Activated CD8-positive, alpha-beta T cell treated with anti-CD3 and anti-CD28 coated beads for 36 hours (primary cell): ENCODE measurements around the gene PUS10. TPM values are rescaled to one million over a fixed set of nuclear protein-coding genes. Genes with fewer than 3 reads are reported as not detected.
A peak's percentile ranks its signal among the peaks of the same experiment; 100 is the strongest.
"Not testable (repeated sequence)": the region's sequence is repeated elsewhere in the genome, so short reads cannot be mapped to it uniquely, and the experiment has no call there.

Experiments used
- ATAC-seq: fragments of 200-7000 bp; cut with Tn5 transposase; one replicate; pipeline ENCODE4 v1.10.0; 2021; ENCODE audit warnings: mild to moderate bottlenecking, moderate library complexity
- CTCF ChIA-PET: fragments of 350-600 bp; sonication (Branson Sonifier 250); formaldehyde crosslinking; loops from one replicate; lab custom pipeline; 2021; ENCODE audit warnings: antibody characterized with exemption; lab: Charles Lee
- POLR2A ChIA-PET: fragments of 350-600 bp; sonication (Branson Sonifier 250); formaldehyde crosslinking; loops from one replicate; lab custom pipeline; 2021; ENCODE audit warnings: antibody characterized with exemption; lab: Charles Lee
- DNase-seq: peaks from one replicate; pipeline ENCODE4 v3.0.0-alpha.2; 2020
- H3K27ac Mint-ChIP-seq: one replicate; pipeline ENCODE4 v1.8.0; 2021; ENCODE audit warnings: mild to moderate bottlenecking, mixed read lengths
- H3K27me3 Mint-ChIP-seq: one replicate; pipeline ENCODE4 v1.8.0; 2021; ENCODE audit warnings: mixed read lengths
- H3K36me3 Mint-ChIP-seq: one replicate; pipeline ENCODE4 v1.8.0; 2021; ENCODE audit warnings: low read depth, mixed read lengths
- H3K4me1 Mint-ChIP-seq: one replicate; pipeline ENCODE4 v1.8.0; 2021; ENCODE audit warnings: low read depth, mixed read lengths
- H3K4me3 Mint-ChIP-seq: one replicate; pipeline ENCODE4 v1.8.0; 2021; ENCODE audit warnings: mild to moderate bottlenecking, moderate library complexity, mixed read lengths
- H3K9me3 Mint-ChIP-seq: one replicate; pipeline ENCODE4 v1.8.0; 2021; ENCODE audit warnings: mixed read lengths
- CTCF ChIP-seq: fragments of 200-600 bp; IDR thresholded peaks from one replicate; pipeline ENCODE4 v1.8.0; 2022; ENCODE audit warnings: antibody characterized with exemption, mild to moderate bottlenecking
- intact Hi-C: fragments of 100-400 bp; cut with micrococcal nuclease; formaldehyde crosslinking; loops from one replicate; pipeline ENCODE4 v1.10.0; 2022
- total RNA-seq, 2 experiments: library from RNA; stranded (reverse); gene quantifications; one replicate each; pipeline ENCODE4 v1.2.3, GENCODE V29; 2021

PUS10 gene
- total RNA-seq, 2 experiments from 2014 or later = 7.9 to 8.7 TPM

- H3K9me3 Mint-ChIP-seq = no peaks in the 10 kb centered on the region
- intact Hi-C loops = no loop called here
- H3K4me3 Mint-ChIP-seq = no peak overlapping the region
- peaks cover 28% of the 10 kb centered on the region for H3K4me1 Mint-ChIP-seq
- no peak overlapping the region for H3K27ac Mint-ChIP-seq
- ChIA-PET POLR2A (interaction anchor here (0.8 to 0.9 kb wide), 2 partner anchors 9 to 13 kb away, joined by 3 to 4 read pairs; no protein-coding TSS in a partner anchor), CTCF (interaction anchor here (3.0 kb wide), 1 partner anchor 62 kb away, joined by 17 read pairs; no protein-coding TSS in a partner anchor)
- no peak for TF ChIP-seq CTCF
- DNase-seq (no peak), ATAC-seq (no peak)
- H3K27me3 Mint-ChIP-seq = no peaks in the 10 kb centered on the region
- peaks cover 78% of the 10 kb centered on the region for H3K36me3 Mint-ChIP-seq
Observed at GRCh38 chr2:60936757-60937156, 81.3 kb downstream of the PUS10 start.

- ATAC-seq (no peak), DNase-seq (no peak)
- no peak for TF ChIP-seq CTCF
- Mint-ChIP-seq H3K27ac (no peak overlapping the region), H3K36me3 (peaks cover 75% of the 10 kb centered on the region), H3K4me3 (no peak overlapping the region), H3K9me3 (no peaks in the 10 kb centered on the region), H3K27me3 (no peaks in the 10 kb centered on the region), H3K4me1 (peaks cover 26% of the 10 kb centered on the region)
- intact Hi-C loops = no loop called here
- CTCF ChIA-PET = interaction anchor here (1.4 kb wide), 1 partner anchor 115 kb away, joined by 4 read pairs; no protein-coding TSS in a partner anchor
- POLR2A ChIA-PET = no interaction called here
Observed at GRCh38 chr2:60934165-60934722, 83.8 kb downstream of the PUS10 start.

- intact Hi-C loops = no loop called here
- ATAC-seq (no peak), DNase-seq (no peak)
- H3K4me1 Mint-ChIP-seq = peaks cover 21% of the 10 kb centered on the region
- no peaks in the 10 kb centered on the region for H3K27me3 Mint-ChIP-seq
- ChIA-PET CTCF (interaction anchor here (1.1 to 1.9 kb wide), 2 partner anchors 12 to 128 kb away, joined by 4 to 5 read pairs; no protein-coding TSS in a partner anchor), POLR2A (no interaction called here)
- no peak for TF ChIP-seq CTCF
- peaks cover 65% of the 10 kb centered on the region for H3K36me3 Mint-ChIP-seq
- H3K27ac Mint-ChIP-seq = peak overlapping the region; percentile 21
- H3K4me3 Mint-ChIP-seq = no peak overlapping the region
- peaks cover under 1% of the 10 kb centered on the region for H3K9me3 Mint-ChIP-seq
Observed at GRCh38 chr2:60932954-60933353, 85.1 kb downstream of the PUS10 start.

- Mint-ChIP-seq H3K4me1 (peaks cover 17% of the 10 kb centered on the region), H3K36me3 (peaks cover 65% of the 10 kb centered on the region)
- ATAC-seq, H3K27me3 Mint-ChIP-seq, intact Hi-C loops, DNase-seq, POLR2A ChIA-PET, H3K9me3 Mint-ChIP-seq, H3K4me3 Mint-ChIP-seq, H3K27ac Mint-ChIP-seq: not testable (repeated sequence)
- CTCF ChIA-PET = interaction anchor here (0.7 to 1.9 kb wide), 2 partner anchors 15 to 127 kb away, joined by 3 to 5 read pairs; no protein-coding TSS in a partner anchor
Observed at GRCh38 chr2:60932061-60932460, 86.0 kb downstream of the PUS10 start.

GRCh38 chr2:60926741-60927552 is 91.1 kb downstream of the PUS10 start:
- H3K4me1 Mint-ChIP-seq = peaks cover 3% of the 10 kb centered on the region
- peaks cover 7% of the 10 kb centered on the region for H3K9me3 Mint-ChIP-seq
- no peak overlapping the region for H3K27ac Mint-ChIP-seq
- H3K4me3 Mint-ChIP-seq = no peak overlapping the region
- POLR2A ChIA-PET = interaction anchor here (0.6 to 0.9 kb wide), 2 partner anchors 12 to 221 kb away, joined by 3 read pairs; no protein-coding TSS in a partner anchor
- ATAC-seq (no peak), DNase-seq (no peak)
- no peaks in the 10 kb centered on the region for H3K27me3 Mint-ChIP-seq
- no peak for TF ChIP-seq CTCF
- H3K36me3 Mint-ChIP-seq = peaks cover 59% of the 10 kb centered on the region
- intact Hi-C loops = no loop called here
- CTCF ChIA-PET = interaction anchor here (1.2 to 1.7 kb wide), 3 partner anchors 34 to 122 kb away, joined by 3 to 5 read pairs (median 3); no protein-coding TSS in a partner anchor
